Measurements from ENCODE around the gene PARN.
"Not testable (repeated sequence)": the region's sequence is repeated elsewhere in the genome, so short reads cannot be mapped to it uniquely, and the experiment has no call there.

Gene PARN, protein sequence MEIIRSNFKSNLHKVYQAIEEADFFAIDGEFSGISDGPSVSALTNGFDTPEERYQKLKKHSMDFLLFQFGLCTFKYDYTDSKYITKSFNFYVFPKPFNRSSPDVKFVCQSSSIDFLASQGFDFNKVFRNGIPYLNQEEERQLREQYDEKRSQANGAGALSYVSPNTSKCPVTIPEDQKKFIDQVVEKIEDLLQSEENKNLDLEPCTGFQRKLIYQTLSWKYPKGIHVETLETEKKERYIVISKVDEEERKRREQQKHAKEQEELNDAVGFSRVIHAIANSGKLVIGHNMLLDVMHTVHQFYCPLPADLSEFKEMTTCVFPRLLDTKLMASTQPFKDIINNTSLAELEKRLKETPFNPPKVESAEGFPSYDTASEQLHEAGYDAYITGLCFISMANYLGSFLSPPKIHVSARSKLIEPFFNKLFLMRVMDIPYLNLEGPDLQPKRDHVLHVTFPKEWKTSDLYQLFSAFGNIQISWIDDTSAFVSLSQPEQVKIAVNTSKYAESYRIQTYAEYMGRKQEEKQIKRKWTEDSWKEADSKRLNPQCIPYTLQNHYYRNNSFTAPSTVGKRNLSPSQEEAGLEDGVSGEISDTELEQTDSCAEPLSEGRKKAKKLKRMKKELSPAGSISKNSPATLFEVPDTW

DNA sequence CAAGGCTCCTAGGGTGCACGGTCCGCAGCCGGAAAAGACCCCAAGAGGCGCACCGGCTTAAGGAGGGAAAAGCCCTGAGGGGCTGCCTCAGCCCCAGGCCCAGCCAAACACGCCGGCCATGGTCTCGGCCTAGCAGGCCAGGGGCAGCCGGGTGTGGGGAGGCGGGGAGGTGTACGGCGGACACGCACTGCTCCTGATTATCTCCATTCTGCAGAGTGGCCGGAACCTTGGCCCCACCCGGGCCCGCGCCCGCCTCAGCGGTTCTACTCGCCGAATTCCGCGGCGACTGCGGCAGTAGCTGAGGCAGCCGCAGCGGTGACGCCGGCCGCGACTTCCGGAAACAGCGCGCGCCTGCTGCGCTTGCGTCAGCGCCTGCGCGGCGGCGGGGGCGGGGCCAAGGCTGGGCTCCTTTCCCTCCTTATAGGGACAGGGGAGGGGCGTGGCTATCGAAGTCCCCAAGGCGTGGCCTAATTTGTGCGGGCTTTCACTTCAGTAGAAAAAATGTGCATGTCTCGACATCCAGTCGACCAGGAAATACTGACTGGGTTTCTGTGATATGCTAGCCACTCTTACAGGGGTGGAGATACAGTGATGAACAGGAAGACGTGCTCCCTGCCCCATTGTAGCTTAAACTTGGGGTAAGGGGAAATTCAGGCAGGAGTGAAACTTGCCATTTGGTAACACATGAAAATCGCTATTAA is at the start of gene PARN:
PARN (minus strand) TSS at position 342 of the 701 bp plus-strand sequence; CDS start at position 207, 135 bp downstream.
- DNase-seq, result peak; percentile 98

DNA sequence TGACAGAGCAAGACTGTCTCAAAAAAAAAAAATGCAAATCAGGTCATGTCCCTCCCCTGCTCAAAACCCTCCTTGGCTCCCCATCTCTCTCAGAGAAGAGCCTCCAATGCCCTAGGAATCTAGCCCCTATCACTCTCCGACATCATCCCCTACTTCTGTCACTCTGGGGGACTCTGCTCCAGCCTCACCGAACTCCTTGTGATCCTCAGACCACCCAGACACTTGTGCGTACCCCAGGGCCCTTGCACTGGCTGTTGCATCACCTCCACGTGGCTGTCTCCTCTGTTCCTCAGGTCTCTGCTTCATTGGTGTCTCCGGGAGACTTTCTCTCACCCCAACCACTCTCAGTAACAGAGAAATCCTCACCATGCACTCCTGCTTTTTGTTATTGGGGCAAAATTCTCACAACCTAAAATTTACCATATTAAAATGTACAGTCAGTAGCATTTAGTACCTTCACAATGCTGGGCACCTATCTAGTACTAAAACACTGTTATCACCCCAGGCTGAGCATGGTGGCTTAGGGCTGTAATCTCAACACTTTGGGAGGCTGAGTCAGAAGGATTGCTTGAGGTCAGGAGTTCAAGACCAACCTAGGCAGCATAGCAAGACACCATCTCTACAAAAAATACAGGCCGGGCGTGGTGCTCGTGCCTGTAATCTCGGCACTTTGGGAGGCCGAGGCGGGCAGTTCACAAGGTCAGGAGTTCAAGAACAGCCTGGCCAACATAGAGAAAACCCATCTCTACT is 48.9 kb upstream of the PARN start:
- no peak for DNase-seq

DNA sequence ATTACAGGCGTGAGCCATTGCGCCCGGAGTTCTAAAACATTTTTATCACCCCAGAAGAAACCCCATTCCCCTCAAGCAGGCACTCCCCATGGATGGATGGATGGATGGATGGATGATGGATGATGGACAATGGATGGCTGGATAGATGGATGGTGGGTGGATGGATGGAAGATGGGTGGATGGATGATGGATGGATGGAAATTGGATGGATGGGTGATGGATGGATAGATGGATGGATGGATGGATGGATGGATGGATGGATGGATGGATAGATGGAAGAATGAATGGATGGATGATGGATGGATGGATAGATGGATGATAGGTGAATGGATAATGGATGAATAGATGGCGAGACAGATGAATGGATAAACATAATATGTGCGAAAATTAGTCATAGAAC is 47.6 kb upstream of the PARN start:
- no peak for DNase-seq

DNA sequence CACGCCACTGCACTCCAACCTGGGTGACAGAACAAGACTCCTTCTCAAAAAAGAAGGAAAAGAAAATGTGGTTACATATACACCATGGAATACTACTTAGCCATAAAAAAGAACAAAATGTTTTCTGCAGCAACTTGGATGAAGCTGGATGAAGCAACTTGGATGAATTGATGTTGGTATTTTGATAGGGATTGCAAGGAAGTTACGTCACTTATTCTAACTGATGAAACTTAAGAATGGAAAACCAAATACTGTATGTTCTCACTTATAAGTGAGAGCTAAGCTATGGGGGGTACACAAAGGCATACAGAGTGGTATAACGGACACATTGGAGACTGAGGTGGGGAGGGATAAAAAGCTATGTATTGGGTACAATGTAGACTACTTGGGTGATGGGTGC is 46.6 kb upstream of the PARN start:
- DNase-seq, result no peak

DNA sequence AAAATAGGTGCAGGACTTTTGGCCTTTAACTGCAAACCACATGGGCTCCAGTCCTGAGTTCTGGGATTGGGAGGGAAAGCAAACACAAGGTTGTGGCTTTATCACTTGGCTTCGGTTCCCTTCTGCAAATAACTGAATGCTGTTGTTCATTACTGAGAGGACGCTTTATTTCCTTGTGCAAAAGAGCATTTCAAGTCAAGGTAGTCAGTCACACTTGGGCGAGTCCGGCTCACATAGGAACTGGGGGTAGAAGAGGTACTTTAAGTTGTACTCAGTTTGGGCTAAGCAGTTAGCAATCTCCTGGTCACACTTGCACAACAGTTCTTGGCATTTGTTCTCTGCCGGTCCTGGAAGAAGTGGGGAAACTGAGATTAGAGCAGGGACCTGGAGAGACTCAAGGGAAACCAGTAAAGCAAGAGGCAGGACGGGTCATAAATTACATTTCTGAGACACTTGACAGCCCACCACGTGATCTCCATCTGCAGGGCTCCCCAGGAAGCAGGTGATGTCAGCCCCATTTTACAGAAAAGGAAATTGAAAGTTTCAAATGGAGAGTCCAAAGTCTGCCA is 42.4 kb upstream of the PARN start:
- DNase-seq, result peak; percentile 22

DNA sequence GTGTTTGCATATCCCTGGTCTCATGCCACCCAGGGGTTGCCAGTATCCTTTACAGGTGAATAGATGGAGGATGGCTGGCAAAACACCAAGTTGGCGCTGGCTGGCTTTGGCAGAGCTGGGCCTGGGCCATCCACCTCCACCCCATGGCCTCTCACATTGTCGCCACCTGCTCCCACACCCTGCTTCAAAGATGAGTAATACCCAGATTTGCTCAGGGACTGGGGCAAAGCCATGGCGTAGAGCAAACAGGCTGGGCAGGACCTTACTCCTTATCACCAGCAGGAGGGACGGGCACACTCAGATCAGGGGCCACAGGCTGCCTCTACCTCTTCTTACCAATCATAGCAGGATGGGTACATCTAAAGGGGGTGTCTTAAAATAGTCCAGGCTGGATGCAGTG is 39.7 kb upstream of the PARN start:
- peak; percentile 9 for DNase-seq

DNA sequence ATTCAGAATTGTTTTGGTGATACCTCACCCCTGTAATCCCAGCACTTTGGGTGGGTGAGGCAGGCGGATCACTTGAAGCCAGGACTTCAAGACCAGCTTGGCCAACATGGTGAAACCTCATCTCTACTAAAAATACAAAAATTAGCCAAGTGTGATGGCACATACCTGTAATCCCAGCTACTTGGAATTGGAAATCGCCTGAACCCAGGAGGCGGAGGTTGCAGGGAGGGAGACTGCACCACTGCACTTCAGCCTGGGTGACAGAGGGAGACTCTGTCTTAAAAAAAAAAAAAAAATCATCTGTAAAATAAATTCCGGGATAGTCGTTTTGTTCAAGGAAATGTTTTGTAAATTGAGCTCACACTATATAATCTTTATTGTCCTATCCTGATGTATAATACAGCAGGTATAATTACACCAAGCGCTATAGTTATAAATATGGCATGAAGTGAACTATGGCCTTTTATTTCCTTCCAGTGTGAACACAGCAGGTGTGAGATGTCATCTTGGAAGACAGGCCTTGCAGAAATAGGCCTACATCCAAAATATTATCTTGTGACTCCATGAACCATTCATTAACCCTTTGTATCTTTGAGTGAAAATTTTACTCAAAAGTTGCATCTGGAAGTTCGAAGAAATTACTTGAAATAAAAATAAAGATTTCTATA is 38.6 kb upstream of the PARN start:
- no peak for DNase-seq

DNA sequence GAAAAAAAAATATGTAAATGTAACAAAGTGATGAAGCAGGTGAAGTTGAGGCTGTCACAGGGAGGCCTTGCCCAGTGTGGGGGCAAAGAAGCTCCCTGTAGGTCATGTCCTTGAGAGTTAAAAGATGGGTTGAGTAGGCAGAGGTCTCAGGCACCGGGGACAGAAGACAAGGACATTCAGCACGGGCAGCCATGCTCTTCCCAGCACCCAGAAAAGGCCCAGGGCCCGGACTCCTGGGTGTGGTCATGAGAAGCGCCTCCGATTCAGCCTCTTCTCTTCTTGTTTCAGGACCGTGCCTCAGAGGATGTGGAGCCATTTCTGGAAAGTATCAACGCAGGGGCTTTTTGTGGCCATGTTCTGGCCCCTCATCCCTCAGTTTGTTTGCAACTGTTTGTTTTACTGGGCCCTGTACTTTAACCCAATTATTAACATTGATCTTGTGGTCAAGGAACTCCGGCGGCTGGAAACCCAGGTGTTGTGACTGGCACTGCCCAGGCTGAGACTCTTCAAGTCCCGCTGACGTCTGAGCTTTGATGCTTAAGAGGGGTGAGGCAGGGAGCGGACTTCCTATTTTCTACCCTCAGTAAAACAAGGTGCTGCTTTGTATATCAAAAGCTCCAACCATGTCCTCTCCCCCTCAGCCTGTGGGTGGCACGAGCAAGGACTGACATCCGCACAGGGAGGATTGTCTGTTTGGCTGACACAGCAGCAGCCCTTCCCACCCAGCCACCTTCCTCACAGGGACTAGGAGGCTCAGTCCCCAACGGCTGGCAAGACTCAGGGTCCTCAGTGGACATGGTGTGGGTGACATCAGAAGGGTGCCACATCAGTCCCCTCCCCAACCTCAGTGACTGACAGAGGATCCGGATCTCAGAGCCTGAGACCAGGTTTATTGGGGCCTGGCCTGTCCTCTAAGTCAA is 37.5 kb upstream of the PARN start:
- DNase-seq, result no peak

DNA sequence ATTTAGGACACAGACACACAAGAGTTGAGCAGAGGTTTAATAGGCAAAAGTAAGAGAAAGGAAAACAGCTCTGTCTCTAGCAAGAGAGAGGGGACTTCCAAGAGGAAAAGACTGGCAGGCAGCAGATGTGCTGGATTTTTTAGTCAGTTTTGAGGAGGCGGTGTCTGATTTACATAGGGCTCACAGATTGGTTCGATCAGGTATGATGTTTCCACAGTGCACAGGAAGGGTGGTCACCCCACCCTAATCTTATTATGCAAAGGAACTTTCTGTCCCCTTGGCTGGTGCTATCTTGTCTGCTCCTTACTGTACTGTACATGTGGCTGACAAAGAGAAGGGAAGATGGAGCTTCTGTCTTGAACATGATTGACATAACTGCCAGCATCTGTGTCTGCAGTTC is 28.0 kb upstream of the PARN start:
- DNase-seq, result no peak

DNA sequence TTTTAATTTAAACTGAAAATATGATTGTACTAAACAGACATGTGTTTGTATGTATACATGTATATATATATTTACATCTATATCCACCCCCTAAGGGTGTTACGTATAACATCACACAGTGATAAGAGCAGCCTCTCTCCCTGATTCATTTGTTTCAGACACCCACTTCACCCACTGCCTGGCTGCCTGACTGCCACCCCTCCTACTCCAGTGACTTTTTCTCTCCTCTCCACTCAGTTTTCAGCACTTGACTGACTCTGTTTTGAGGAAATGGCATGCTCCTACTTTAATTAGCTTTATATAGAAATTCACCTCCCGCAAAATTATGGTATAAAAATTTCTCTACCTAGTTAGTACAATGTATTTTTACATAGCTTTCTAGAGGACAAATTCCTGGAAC is 22.7 kb upstream of the PARN start:
- no peak for DNase-seq

DNA sequence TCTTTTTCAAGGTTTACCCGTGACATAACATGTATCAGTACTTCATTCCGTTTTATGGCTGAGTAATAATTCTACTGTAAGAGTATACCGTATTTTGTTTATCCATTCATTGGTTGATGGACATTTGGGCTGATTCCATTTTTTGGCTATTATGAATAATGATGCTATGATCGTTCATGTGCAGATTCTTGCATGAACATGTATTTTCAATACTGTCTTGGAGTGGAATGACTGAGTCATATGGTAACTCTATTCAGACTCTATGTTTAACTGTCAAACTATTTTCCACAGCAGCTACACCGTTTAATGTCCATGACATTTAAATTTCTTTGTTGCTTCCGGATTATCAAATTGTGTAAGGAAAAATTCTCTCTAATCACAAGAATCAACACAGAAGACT is 20.6 kb upstream of the PARN start:
- peak; percentile 12 for DNase-seq

DNA sequence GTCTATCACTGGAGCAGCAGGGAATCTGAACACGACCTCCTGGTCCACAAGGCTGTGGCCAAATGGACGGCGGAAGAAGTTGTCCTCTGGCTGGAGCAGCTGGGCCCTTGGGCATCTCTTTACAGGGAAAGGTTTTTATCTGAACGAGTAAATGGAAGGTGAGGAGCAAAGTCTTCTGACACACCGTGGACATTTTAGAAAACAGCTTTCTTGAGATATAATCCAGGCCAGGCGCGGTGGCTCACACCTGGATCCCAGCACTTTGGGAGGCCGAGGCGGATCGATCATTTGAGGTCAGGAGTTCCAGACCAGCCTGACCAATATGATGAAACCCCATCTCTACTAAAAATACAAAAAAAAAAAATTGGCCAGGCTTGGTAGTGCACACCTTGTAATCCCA is 19.8 kb upstream of the PARN start:
- DNase-seq, result no peak

DNA sequence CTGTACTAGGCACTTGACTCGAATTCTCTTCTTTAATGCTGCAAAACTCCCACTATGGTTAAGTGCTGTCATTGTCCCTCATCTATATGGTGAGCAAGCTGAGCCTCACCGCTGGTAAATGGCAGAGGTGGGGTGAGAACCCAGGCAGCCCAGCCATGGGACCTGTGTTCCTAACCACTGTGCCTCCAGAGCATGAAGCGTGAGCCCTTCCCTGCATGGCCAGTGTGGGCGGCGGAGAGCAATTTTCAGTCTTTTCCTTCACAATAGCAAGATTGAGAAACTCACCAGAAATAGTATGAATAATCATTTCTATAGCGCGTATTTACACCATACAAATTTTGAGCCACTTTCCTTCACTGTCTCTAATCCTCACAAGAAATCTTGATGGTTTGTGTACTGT is 11.9 kb upstream of the PARN start:
- DNase-seq, result no peak

DNA sequence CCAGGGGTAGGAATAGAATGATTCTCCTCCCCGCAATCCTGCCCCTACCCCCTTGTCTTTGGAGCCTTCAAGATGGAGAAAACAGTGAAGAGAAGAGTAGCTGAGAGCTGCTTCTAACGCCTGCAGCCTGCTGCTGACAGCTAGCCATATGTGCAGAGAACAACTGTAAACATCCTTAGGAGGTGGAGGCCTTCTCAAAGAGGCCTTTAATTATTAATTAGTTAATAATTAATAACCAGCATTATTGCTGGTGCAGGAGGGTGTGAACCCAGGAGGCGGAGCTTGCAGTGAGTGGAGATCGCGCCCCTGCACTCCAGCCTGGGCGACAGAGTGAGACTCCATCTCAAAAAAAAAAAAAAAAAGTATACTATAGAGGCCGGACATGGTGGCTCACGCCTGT is 11.1 kb upstream of the PARN start:
- no peak for DNase-seq

DNA sequence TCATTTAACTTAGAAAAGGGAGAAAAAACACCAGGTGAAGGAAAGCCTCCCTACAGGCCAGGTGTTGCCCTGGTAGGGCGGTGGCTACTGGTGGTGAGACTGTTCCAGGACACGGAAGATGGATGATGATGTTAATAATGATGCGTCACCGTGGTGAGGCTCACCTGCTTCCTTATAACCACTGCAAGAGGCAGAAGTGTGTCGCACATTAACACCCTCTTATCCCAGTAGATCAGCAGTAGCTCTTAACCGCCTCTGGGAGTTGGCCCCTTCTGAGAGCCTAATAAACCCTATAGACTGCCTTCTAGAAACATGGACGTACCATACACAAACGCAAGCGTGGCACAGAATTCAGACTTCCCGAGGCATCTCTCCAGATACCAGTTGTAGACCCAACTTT is 10.5 kb upstream of the PARN start:
- DNase-seq, result no peak

DNA sequence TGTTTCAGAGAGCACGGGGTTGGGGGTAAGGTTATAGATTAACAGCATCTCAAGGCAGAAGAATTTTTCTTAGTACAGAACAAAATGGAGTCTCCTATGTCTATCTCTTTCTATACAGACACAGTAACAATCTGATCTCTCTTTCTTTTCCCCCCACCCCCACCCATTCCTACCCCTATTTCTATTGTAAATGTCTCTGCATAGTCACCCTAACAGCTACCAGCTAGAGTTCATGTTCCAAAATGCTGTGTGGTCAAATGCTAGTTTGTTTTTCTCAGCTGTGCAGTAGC is 6.8 kb upstream of the PARN start:
- not testable (repeated sequence) for DNase-seq

DNA sequence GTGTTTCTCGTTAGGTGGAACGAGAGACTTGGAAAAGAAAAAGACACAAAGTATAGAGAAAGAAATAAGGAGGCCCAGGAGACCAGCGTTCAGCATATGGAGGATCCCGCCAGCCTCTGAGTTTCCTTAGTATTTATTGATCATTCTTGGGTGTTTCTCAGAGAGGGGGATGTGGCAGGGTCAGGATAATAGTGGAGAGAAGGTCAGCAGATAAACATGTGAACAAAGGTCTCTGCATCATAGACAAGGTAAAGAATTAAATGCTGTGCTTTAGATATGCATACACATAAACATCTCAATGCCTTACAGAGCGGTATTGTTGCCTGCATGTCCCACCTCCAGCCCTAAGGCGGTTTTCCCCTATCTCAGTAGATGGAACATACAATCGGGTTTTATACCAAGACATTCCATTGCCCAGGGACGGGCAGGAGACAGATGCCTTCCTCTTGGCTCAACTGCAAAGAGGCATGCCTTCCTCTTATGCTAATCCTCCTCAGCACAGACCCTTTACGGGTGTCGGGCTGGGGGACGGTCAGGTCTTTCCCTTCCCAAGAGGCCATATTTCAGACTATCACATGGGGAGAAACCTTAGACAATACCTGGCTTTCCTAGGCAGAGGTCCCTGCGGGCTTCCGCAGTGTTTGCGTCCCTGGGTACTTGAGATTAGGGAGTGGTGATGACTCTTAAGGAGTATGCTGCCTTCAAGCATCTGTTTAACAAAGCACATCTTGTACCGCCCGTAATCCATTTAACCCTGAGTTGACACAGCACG is 6.3 kb upstream of the PARN start:
- DNase-seq, result not testable (repeated sequence)

DNA sequence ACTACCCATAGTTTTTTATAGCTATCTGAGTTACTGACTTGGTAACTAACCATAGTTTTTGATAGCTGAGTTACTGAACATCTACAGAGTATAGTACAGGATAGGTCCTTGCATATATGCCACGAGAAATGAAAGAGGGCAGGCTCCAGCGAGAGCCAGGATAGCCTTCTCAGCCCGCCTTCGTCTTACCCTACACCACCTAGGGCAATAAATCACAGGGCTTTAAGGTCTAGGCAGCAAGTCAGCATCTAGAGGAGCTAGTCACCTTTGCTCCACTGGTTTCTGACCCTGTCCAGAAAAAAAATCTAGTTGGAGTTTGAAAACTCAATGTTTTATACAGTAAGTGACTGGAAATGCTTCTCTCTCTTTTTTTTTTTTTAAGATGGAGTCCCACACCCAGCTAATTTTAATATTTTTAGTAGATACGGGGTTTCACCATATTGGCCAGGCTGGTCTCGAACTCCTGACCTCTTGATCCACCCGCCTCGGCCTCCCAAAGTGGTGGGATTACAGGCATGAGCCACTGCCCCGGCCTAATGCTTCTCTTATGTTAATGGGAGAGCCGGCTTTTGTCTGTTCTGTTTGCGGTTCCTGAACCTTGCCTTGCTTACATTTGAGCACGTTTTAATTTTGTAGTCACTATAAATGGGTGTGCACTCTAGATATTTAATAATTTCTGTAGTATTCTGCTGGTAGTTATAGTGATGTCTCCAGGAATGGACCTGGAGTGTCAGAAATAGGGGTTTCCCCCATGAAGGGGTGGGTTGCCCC is 5.5 kb upstream of the PARN start:
- no peak for DNase-seq

DNA sequence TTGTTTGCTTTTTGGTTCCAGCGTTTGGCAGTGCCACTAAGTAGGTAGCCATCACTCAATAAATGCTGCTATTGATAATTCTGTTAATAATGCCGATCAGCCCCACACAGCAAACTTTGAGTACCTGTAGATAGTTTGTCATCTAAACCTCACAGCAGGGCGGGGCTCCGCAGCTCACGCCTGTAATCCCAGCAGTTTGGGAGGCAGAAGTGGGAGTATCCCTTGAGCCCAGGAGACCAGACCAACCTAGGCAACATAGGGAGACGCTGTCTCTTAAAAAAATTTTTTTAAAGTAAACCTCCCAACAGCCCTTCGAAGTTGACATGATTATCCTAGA is 4.3 kb upstream of the PARN start:
- DNase-seq, result no peak
